NCI-H82 (cell line): Measurements from ENCODE around the gene ICE2.
A peak's percentile ranks its signal among the peaks of the same experiment; 100 is the strongest.
"Not testable (repeated sequence)": the region's sequence is repeated elsewhere in the genome, so short reads cannot be mapped to it uniquely, and the experiment has no call there.

Experiments used
- DNase-seq: peaks from one replicate; lab custom pipeline; 2025; lab: John Stamatoyannopoulos, UW

ICE2 gene

DNA sequence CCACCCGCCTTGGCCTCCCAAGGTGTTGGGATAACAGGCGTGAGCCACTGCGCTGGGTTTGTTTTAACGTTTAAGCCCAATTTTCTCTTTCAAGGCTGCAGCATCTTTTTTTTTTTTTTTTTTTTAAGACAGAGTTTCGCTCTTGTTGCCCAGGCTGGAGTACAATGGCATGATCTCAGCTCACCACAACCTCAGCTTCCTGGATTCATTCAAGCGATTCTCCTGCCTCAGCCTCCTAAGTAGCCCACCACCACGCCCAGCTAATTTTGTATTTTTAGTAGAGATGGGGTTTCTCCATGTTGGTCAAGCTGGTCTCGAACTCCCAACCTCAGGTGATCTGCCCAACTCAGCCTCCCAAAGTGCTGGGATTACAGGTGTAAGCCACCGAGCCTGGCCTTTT is 68.6 kb downstream of the ICE2 start:
- DNase-seq: not testable (repeated sequence)

- no peak for DNase-seq
These were observed 70.4 kb downstream of the ICE2 start for GRCh38 chr15:60408463-60408981.

GRCh38 chr15:60407415-60407805 is 71.5 kb downstream of the ICE2 start:
- DNase-seq: peak; percentile 25

- no peak for DNase-seq
These were observed 72.2 kb downstream of the ICE2 start for GRCh38 chr15:60406513-60407414.

DNA sequence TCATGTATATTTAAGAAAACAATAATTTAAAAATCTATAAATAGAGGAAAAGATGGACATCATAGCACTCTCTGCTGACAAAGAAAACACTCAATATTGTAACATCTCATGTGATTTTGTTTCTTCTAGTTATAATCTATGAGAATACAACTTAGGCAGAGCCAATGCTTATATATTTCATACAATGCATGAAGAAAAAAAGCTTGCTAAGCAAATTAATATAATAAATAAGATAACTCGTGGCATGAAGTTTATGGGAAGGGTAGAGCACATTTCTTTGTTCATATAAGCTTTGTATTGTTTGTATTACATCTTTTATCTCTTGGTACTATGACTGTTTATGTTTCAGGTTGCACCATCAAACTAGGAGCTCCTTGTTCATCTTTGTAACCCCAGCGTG is 73.5 kb downstream of the ICE2 start:
- DNase-seq: no peak

DNA sequence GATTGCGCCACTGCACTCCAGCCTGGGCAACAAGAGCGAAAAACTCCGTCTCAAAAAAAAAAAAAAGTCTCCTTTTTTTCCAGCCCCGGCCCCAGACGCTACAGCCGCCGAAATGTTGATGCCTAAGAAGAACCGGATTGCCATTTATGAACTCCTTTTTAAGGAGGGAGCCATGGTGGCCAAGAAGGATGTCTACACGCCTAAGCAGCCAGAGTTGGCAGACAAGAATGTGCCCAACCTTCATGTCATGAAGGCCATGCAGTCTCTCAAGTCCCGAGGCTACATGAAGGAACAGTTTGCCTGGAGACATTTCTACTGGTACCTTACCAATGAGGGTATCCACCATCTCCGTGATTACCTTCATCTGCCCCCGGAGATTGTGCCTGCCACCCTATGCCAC is 74.6 kb downstream of the ICE2 start:
- DNase-seq: not testable (repeated sequence)

DNA sequence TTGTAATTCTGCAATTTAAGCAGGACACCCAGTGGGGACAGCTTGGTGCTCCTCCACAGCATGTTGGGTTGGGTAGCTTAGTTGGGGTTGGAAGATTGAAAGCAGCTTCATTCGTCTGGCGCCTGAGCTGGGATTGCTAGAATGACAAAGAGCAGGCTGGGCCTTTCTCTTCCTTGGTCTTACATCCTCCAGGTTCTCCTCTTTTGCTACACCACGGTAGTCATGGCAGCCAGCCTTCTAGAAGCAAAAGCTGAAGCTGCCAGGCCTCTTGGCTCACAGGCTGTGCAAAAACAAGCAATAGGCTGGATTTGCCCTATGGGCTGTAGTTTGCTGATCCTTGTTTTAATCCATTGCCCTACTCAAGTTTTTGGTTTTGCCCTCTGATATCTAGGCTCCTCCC is 78.0 kb downstream of the ICE2 start:
- DNase-seq: no peak

DNA sequence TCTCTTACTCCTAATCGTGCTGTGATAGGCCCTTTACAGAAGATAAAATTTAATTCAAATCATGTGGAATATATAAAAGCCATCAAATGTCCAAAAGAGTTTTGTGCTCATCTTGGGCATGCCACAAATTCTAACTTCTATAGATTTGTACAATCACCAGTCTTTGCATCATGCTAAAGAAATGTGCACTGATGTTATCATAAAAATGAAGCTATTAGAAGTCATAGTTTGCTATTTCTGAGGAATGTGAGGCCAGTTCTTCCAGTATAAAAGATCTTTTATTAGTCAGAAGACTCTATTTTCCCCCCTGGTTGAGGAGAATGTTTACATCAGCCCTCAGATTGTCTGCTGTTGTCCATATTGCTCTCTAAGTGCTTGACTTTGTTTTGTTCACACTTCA is 79.0 kb downstream of the ICE2 start:
- no peak for DNase-seq

DNA sequence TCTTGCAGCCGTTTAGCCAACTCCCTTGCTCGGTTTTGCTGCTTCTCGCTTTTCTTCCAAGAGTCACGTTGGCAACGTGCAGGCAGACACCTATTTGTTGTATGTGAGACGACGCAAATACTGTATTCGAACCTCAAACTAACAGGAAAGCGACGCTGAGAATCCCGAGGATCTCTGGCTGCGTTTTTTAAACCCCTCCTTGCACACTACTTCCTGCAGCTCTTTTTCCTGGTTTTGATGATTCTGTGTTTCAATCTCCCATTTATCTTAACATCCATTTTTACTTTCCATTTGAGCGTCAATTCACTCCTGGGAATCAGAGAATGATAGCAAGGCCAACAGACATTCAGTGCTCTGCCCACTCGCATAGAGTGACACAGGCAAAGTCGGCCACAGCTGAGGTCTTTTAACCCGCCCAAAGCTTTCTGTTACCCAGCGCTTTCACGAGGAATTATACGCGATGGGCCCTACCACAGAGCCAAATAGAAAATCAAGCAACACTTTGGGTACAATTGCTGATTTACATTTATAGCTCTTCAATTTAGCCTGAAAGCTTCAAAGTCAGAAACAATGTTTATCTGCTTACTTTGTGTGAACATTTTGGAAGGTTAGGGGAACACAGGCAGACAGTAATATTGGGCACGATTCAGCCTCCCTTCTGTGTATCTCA is 79.6 kb downstream of the ICE2 start:
- DNase-seq: no peak

GRCh38 chr15:60397772-60398445 is 81.0 kb downstream of the ICE2 start, which contains the start of gene ANXA2:
ANXA2 (minus strand) TSS chr15:60397986; CDS start chr15:60386075, 11,911 bp downstream.
- DNase-seq: peak; percentile 76

- peak; percentile 82 for DNase-seq
These were observed 81.8 kb downstream of the ICE2 start for GRCh38 chr15:60396958-60397771.

GRCh38 chr15:60396560-60396957 is 82.4 kb downstream of the ICE2 start:
- DNase-seq: no peak

DNA sequence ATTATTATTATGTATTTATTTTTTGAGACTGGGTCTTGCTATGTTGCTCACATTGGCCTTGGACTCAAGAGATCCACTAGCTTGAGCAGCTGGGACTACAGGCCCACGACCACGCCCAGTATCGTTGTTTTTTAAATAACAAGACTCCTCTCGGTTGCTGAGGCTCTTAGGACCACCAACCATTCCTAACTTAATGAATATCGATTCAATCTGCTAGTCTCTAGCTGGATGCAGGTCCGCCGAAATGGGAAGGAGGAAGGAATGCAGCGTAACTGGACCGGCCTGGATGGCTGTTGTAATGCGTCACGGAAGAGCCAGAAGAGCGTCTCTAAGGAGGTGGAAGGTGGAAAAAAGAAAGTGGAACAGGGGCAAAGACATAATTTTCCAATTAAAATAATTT is 82.8 kb downstream of the ICE2 start:
- no peak for DNase-seq

- no peak for DNase-seq
These were observed 83.5 kb downstream of the ICE2 start for GRCh38 chr15:60395276-60396011.

- DNase-seq: no peak
These were observed 84.2 kb downstream of the ICE2 start for GRCh38 chr15:60394689-60395097.

DNA sequence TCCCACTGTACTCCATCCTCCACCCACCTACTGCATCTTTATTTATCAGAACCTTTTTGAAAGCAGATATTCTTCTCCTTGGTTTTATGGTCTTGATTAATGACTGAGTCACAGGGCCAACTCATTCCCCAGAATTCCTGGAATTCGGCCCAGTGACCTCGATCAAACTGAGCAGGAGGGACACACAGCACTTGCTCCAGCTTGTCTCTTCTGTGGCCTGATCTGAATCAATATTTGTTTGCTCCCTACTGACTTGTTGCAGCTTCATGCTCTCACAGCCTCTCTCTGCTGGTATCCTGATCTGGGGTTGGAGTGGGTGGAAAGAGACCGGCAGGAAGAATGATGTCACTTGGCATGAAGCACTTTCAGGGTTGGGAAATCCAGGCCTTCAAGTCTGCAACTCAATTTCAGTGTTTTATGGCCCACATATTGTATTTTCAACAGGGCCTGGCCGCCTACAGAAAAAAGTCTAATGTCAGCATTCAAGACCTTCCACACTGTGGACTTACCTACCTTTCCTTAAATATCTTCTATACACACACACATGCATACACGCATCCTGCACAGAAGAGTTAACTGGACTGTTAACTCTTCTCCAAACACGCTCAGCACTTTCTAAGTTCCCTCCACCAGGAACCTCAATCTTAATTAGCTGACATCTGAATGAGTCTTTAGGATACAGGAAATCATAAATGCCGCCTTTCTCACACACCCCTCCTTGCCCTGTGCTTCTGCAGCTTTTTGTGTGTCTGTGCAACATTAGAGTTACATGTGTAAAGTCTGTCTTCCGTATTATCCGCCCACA is 85.8 kb downstream of the ICE2 start:
- DNase-seq: no peak

GRCh38 chr15:60392601-60392985 is 86.3 kb downstream of the ICE2 start:
- peak; percentile 58 for DNase-seq

DNA sequence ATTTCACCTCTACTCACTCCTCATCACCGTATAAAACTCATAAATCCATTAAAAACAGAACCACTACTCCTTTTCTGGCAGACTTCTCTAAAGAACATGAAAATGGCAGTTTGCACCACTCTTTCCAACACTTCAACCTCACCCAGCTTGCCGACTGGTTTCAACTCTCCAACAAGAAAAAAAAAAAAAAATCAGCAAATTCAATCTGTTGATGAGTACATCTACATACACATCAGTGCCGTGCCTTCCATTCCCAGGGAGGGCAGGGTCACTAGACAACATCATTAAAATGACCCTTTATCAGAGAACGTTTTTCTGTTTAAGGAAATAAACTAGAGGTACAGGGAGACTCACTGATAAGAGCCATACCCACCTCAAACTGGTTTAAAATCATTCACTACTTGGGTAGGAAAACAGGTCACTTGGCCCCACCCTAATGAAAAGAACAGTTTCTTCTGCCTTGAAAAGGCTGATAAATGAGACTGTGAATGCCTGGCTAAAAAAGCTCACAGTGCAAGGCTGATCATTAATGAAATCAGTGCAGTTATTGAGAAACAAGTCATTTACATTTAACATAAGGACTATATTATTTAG is 87.1 kb downstream of the ICE2 start:
- no peak for DNase-seq

DNA sequence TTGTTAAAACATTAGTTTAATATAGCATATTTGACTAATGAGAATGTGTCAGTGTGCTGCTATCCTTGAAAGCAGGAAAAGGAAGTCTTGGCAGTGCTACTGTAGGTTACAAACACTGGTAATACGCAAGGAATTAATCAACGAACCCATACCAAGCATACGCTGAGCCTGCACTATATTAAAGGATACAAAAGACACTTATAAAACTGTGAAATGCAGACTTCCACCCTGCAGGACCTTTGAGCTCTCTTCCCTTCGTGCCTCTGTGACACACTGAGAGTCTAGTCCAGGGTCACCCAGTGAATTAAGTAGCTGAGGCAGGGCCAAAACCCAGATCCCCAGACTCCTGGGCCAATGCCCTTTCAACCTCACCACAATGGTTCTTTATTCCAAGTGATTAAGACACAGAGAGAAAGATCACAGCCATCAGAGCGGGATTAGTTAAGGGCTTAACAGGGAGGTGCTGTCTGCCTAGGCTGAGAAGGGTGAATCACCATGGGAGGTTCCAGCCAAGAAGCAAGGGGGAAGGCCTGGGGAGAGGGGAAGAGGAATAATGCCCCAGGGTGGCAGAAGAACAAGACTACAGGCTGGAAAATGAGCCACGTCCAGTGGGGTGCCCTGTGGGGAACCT is 88.0 kb downstream of the ICE2 start:
- peak; percentile 97 for DNase-seq
